ENCODE data around the gene DDRGK1. TPM values are rescaled to one million over a fixed set of nuclear protein-coding genes. Genes with fewer than 3 reads are reported as not detected.
A peak's percentile ranks its signal among the peaks of the same experiment; 100 is the strongest.

DDRGK1 gene
- total RNA-seq, 2 donors from 2014 or later: 67.7 to 71.2 TPM

DNA sequence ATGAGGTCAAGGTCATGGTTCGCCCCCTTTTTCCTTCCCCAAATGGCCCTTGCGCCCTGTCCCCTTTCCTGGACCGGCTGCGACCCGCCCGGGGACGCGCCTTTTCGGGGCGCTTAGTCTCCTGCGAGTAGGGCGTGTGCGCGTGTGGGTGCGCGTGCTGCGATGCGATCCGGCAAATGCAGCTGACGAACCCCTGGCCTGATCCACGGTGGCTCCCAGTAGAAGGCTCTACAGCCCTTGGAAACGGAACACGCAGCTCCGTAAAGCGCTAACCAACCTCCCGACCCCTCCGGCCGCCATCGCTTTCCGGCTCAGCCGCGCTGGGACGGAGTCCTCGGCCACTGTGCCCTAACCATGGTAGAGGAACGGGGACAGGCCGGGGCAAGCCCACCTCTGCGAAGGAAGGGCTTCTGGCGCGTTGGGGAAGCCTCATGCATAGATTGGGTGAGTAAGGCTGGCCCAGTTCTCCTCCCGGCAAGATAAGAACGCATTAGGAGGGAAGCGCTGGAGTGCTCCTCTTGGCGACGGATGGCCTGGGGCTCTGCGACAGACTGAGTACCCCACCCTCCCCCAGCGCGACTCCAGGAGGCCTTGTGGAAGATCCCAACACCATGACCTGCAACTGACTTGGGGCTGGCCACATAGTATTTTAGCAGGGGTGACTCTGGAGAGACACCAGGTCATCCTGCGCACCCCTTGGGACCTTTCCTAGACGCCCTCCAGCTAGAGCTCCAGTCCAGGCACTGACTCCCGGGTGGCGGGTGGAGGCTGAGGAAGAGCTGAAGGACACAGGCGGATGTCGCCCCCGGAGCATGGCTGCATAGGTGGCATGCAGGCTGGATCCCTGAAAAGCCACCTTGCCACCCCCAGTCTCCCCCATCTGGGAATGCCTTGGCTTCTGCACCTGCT lies 35.6 kb upstream of the DDRGK1 start:
- H3K27ac Mint-ChIP-seq: no peak overlapping the region
- no peaks in the 10 kb centered on the region for H3K4me1 Mint-ChIP-seq
- peak; percentile 25 for ATAC-seq (replicated peaks)
- H3K36me3 Mint-ChIP-seq (ENCODE audit: low read depth): no peaks in the 10 kb centered on the region
- H3K4me3 Mint-ChIP-seq: peak overlapping the region; percentile 85
- no peaks in the 10 kb centered on the region for H3K9me3 Mint-ChIP-seq
- peaks cover 33% of the 10 kb centered on the region for H3K27me3 Mint-ChIP-seq

DNA sequence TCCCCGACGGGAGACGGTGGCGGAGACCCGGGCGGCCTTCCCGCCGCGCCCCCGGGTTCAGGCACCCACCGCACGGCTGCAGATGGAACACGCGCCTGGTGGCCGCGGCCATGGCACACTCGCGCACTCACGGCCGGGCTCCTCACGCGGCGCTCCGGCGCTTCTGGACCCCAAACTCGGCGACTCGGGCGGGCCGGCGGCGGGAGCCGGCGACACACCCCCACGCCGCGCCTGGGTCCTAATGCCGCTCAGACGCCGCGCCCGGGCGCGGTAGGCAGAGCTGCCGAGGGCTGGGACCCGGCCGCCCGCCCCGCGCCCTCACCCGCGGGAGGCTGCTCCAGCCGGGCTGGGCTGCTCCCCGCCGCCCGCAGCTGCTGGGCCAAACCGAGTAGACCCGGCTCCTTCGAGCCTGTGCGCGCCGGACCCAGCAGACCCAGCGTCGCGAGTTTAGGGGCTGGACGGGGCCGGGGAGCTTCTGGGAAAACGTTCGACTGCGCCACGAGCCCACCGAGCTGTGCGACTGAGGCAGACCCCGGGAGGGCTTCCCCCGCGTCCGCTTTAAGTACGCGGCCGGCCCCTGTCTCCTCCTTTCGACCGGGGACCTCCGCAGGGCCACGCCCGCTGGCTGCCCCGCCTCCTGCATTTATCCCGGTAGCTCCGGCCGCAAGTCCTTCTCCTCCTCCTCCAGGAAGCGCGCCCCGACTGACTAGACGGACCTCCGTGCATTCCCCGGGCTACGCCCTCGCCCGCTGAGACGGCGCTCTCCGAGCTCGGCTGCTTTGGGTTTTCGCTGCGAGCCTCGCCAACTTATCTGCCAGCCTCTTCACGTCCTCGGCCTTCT lies 34.8 kb upstream of the DDRGK1 start, which contains the start of gene SLC4A11:
Gene SLC4A11, minus strand, starts transcription at position 165 of the 841 bp plus-strand sequence. Its CDS starts 53 bp downstream, at position 112.
- ATAC-seq (replicated peaks): peak; percentile 66
- no peaks in the 10 kb centered on the region for H3K36me3 Mint-ChIP-seq (ENCODE audit: low read depth)
- peaks cover 33% of the 10 kb centered on the region for H3K27me3 Mint-ChIP-seq

DNA sequence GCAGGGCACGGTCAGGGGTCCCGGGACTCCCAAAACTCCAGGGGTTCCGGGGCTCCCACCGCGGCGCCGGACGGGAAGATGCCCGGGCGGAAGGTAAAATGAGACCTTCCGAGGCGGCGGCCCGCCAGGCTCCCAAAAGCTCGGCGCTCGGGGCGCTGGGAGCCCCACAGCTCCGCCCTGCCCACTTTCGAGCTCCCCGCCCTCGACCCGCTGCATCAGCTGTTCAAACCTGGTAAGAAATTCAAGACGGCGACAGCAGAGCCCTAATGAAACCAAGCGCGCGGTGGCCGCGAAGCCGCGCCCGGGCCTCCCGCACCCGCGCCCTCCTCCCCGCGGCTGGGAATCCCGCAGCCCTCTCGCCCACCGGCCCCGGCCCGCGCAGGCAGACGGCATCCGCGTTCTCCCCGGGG lies 34.1 kb upstream of the DDRGK1 start:
- no peaks in the 10 kb centered on the region for H3K36me3 Mint-ChIP-seq (ENCODE audit: low read depth)
- H3K27ac Mint-ChIP-seq: no peak overlapping the region
- peak overlapping the region; percentile 55 for H3K4me3 Mint-ChIP-seq
- H3K27me3 Mint-ChIP-seq: peaks cover 33% of the 10 kb centered on the region
- no peaks in the 10 kb centered on the region for H3K9me3 Mint-ChIP-seq
- no peaks in the 10 kb centered on the region for H3K4me1 Mint-ChIP-seq
- ATAC-seq (replicated peaks): peak; percentile 57

More for the DNA sequence above, 34.8 kb upstream of the DDRGK1 start, which contains the start of gene SLC4A11:
- no peaks in the 10 kb centered on the region for H3K4me1 Mint-ChIP-seq
- H3K9me3 Mint-ChIP-seq: no peaks in the 10 kb centered on the region
- peak within 1 kb of the TSS; percentile 85 for H3K4me3 Mint-ChIP-seq
- H3K27ac Mint-ChIP-seq: no peak within 1 kb of the TSS

DNA sequence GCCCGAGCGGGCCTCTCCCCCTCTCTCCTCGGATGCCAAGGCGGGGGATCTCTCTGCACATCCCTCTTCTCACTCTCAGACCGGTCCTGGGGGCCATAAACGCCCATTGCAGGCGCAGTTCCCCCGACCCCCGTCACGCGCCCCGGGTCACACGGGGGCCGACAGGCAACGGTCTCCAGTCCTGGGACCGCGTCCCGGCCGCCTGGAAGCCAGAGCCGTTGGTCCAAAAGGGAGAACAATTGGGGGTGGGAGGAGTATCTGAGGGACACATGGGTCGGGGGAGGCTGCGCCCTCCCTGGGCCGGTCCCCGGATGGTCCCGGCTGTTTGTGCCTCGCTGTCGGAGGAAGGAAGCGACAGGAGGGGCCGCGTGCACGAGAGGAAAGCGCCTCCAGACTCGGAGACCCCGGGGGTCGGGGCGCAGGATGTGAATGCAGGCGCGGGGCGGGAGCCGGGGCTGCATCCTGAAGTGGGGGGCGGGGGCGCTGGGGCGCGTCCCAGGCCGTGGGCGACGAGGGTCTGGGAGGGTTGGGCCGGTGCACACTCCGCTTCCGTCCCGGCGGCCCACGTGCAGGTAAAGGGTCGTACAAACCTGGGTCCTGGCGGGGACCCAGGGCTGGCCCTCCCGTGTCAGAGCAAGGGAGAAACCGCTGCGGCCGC lies 33.6 kb upstream of the DDRGK1 start:
- peaks cover 33% of the 10 kb centered on the region for H3K27me3 Mint-ChIP-seq
- no peaks in the 10 kb centered on the region for H3K9me3 Mint-ChIP-seq
- no peak overlapping the region for H3K27ac Mint-ChIP-seq
- ATAC-seq (replicated peaks): no peak
- peak overlapping the region; percentile 55 for H3K4me3 Mint-ChIP-seq
- H3K4me1 Mint-ChIP-seq: no peaks in the 10 kb centered on the region
- H3K36me3 Mint-ChIP-seq (ENCODE audit: low read depth): no peaks in the 10 kb centered on the region

DNA sequence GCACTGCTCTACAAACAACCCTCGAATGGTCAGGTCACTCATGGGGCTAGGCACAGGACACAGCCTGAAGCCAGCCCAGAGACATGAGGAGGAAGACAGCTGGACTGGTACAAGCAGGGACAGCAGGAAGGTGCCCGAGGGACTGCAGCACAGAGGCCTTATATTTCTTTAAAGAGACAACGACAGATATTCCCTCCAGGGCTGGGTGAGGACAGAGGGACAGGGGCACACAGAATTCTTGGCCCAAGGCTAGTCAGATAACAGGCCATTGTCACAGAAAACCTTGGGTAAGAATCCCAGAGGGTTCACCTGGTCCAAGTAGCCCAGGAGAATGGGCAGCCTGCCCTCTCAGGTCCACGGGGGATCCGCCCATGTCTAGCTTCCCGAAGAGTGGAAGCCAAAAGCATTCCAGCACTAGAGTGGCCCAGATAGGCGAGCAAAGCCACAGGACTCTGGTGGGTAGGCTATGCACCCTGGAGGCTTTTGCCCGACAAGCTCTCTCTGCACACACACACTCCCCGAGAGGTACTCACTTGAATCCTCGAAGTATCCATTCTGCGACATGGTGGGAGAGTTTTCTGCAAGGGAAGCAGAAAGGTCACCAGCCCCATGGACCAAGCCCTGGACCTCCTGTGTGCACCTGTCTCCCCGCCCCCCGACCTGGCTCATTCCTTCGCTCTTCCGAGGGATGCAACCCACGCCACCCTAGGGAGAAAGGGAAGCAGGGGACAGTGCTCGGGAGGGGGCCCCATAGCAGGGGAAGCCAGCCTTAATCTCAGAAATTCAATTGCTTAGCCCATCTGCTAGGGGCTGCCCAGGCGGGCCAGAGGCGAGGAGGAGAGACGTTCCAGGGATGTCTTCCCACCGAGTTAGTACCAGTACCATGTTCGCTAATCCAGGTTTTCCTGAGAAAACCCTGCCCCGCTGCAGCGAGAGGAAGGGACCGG lies 32.8 kb upstream of the DDRGK1 start:
- Mint-ChIP-seq H3K9me3 (no peaks in the 10 kb centered on the region), H3K27ac (no peak overlapping the region), H3K27me3 (peaks cover 33% of the 10 kb centered on the region), H3K4me3 (peak overlapping the region; percentile 55), H3K36me3 (ENCODE audit: low read depth) (no peaks in the 10 kb centered on the region), H3K4me1 (no peaks in the 10 kb centered on the region)
- no peak for ATAC-seq (replicated peaks)

DNA sequence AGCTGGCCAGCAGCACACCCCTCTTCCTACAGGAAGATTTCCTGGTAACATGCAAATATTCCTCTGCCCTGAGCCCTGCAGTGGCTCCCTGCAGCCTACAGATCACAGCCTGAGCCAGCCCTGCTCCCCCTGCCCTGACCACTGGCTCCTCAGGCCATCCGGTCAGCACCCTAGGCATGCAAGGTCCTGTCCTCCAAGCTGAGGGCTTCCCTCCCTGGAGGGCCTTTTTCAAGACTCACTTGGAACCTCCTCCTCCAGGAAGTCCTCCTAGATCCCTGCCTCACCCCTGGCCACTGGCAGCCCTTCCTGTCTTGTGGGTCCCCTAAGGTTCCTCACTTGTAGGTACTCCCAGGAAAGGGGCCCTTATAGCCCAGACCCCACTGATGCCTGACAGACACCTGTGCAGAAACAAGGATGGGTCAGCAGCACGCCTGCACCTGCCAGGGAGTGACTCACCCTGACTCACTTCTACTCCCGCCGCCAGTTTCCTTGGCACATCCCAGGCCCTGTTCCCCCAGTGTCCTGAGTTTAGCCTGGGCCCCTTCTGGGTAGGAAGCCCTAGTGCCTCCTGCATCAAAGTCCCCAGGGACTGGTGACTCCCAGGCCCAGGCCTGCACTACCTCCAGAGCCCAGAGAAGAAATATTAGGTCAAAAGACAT lies 31.3 kb upstream of the DDRGK1 start:
- ATAC-seq (replicated peaks): no peak
- Mint-ChIP-seq H3K27me3 (peaks cover 26% of the 10 kb centered on the region), H3K4me3 (no peak overlapping the region), H3K4me1 (no peaks in the 10 kb centered on the region), H3K36me3 (ENCODE audit: low read depth) (no peaks in the 10 kb centered on the region), H3K27ac (no peak overlapping the region), H3K9me3 (no peaks in the 10 kb centered on the region)

DNA sequence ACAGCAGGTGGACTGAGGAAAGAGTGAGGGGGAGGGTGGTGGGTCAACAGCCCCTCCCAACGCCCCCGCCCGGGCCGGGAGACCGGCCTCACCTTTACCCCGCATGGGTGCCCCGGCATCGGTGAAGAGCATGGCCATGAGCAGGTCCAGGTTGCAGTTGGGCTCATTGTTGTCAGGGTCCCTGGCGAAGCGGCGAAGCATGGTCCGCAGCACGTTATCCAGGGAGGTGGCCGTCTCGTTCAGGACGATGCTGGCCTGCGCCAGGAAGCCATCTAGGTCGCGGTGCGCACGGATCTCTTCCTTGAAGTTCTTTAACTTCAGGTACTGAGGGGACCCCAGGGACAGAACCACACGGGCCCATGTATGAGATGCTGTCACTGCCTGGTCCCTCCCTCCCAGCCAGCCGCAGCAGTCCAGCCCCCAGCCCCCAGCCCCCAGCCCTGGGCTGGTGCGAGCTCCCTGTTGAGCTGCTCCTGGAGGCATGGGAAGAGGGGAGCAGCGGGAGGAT lies 29.6 kb upstream of the DDRGK1 start:
- H3K4me1 Mint-ChIP-seq: no peaks in the 10 kb centered on the region
- no peak for ATAC-seq (replicated peaks)
- H3K27ac Mint-ChIP-seq: no peak overlapping the region

DNA sequence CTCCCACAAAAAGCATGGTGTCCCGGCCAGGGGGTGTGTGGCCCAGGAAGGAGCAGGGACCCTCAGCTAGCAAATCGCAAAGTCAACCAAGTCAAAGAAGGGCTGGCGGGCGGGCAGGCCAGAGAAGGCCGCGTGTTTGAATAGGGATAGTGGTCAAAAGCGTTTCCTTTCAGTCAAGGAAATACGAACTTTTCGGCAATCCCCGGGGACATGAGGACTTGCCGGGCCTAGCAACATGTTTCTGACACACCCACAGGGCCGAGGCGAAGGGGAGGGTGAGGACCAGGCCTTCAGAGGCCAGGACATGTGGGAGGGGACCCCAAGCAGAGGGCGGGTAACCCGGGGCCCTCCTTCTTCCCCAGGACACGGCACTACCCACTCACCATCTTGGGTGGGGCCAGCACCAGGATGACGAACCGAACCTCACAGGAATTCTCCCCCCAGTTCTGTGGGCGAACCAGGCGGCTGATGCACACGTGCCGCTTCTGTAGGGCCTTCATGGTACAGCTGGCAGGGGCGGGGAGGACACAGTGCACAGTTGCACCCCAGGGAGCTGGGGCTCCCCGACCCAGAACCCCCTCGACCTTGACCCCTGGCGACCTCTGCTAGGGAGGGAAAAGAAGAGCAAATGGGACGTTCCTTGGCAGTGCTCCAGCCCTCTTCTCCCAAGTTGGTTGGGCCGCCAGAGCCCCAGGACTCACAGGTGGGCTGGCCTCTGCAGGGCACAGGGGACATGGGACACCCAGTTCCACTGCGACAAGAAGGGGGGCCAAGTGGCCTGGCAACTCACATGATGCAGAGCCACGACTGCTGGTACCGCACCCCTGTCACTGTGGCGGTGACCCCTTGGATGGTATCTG lies 28.9 kb upstream of the DDRGK1 start:
- no peaks in the 10 kb centered on the region for H3K9me3 Mint-ChIP-seq
- peaks cover 17% of the 10 kb centered on the region for H3K27me3 Mint-ChIP-seq
- H3K27ac Mint-ChIP-seq: no peak overlapping the region
- H3K4me3 Mint-ChIP-seq: no peak overlapping the region
- H3K4me1 Mint-ChIP-seq: no peaks in the 10 kb centered on the region
- H3K36me3 Mint-ChIP-seq (ENCODE audit: low read depth): no peaks in the 10 kb centered on the region
- ATAC-seq (replicated peaks): no peak

More for the DNA sequence above, 29.6 kb upstream of the DDRGK1 start:
- Mint-ChIP-seq H3K27me3 (peaks cover 17% of the 10 kb centered on the region), H3K36me3 (ENCODE audit: low read depth) (no peaks in the 10 kb centered on the region), H3K4me3 (no peak overlapping the region), H3K9me3 (no peaks in the 10 kb centered on the region)

DNA sequence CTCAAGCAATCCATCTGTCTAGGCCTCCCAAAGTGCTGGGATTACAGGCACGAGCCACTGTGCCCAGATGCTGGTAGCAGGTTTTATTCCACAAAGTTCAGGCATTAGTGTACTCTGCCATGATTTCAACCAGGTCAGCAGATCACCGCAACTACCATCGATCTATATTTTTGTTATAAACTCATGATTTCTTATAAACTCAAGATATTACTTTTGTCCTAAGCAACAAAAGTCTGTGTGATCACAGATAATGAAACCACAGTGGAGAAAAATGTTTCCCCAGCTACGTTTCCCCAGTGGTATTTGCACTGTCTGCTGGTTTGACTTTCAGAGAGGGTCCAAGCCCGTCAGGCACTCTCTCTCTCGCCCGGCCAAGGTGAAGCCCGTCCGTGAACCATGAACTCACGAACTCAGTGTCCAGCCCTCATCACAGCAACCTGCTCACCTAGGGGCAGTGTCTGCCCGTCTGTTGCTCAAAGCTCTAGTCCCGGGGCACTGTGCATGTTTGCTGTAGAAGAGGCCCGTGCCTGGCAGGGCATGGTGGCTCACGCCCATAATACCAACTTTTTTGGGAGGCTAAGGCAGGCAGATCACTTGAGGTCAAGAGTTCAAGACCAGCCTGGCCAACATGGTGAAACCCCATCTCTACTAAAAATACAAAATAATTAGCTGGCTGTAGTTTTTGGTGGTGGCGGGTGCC lies 27.6 kb upstream of the DDRGK1 start:
- no peak for ATAC-seq (replicated peaks)
- Mint-ChIP-seq H3K4me1 (no peaks in the 10 kb centered on the region), H3K27me3 (peaks cover 14% of the 10 kb centered on the region), H3K27ac (no peak overlapping the region), H3K36me3 (ENCODE audit: low read depth) (no peaks in the 10 kb centered on the region), H3K9me3 (no peaks in the 10 kb centered on the region), H3K4me3 (no peak overlapping the region)

DNA sequence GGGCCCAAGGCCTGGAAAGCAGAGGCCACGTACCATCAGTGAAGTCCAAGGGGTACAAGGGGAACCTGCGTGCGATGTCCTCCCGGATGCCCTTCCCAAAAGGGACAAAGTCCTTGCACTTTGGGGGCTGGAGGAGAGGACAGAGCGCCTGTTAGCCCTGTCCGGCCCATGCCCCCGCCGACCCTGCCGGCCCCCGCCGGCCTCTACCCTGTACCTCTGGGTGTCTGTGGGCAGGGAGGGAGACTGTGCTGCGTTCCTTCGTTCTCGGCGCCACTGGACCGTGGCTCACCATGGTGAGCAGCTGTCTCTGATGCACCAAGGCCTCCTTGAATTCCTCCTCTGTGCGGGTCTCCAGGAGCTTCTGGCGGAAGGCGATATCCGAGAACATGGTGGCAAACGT lies 26.6 kb upstream of the DDRGK1 start:
- Mint-ChIP-seq H3K9me3 (no peaks in the 10 kb centered on the region), H3K36me3 (ENCODE audit: low read depth) (no peaks in the 10 kb centered on the region), H3K4me1 (no peaks in the 10 kb centered on the region), H3K27me3 (peaks cover 6% of the 10 kb centered on the region), H3K4me3 (no peak overlapping the region), H3K27ac (no peak overlapping the region)
- no peak for ATAC-seq (replicated peaks)

DNA sequence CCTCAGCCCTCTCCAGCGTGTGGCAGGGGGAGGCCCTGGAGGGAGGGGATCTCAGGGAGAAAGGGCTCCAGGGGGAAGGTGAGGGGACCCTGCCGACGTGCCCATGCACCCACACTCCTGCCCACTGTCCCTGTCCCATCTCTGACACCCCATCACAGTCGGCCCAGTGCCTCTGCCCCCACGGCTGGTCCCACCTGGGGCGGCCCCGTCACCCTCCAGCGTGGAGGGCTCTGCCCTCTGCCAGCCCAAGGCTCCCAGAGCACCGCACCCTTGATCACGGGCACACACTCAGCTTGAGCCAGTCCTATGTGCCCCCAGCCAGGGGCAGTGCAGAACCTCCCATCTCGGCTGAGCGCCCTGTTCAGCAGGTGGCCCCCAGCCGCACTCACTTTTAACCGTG lies 25.3 kb upstream of the DDRGK1 start:
- no peaks in the 10 kb centered on the region for H3K9me3 Mint-ChIP-seq

DNA sequence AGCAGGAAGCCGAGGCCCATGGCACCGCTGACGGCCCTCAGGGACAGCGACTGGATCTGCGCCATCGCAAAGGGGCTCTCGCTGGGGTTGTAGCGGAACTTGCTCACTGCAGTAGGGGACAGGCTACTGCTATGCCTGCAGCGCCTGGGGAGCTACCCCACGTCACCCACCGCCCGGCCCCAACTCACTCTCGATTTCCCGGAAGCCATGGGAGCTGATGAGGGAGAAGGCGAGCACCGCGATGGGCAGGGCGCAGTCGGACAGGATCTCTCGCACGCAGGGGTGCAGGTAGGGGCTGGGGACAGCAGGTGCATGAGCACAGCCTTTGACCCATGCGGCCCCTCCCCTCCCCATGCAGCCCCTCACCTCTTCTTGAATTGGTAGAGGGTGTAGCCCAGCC lies 24.7 kb upstream of the DDRGK1 start:
- H3K4me1 Mint-ChIP-seq: no peaks in the 10 kb centered on the region
- H3K27me3 Mint-ChIP-seq: no peaks in the 10 kb centered on the region
- no peak overlapping the region for H3K4me3 Mint-ChIP-seq
- ATAC-seq (replicated peaks): no peak
- no peaks in the 10 kb centered on the region for H3K36me3 Mint-ChIP-seq (ENCODE audit: low read depth)
- H3K27ac Mint-ChIP-seq: no peak overlapping the region
- no peaks in the 10 kb centered on the region for H3K9me3 Mint-ChIP-seq

More for the DNA sequence above, 25.3 kb upstream of the DDRGK1 start:
- Mint-ChIP-seq H3K27me3 (no peaks in the 10 kb centered on the region), H3K4me3 (no peak overlapping the region), H3K27ac (no peak overlapping the region), H3K36me3 (ENCODE audit: low read depth) (no peaks in the 10 kb centered on the region), H3K4me1 (no peaks in the 10 kb centered on the region)
- no peak for ATAC-seq (replicated peaks)

All from activated T-helper 17 cell treated with anti-CD3 and anti-CD28 coated beads, Interleukin-2, amount 50 U/mL, for 72 hours (primary cell).